ENCODE results near the gene ZNF446.

DNA sequence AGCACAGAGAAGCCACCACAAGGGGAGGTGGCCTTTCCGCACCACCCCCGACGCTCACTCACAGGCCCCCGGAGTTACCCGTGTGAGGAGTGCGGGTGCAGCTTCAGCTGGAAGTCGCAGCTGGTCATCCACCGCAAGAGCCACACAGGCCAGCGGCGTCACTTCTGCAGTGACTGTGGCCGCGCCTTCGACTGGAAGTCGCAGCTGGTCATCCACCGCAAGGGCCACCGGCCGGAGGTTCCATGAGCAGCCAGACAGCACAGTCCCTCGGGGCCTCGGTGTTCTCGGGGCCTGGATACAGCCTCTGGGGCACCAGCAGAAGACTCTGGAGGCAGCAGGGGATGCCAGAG is 4.3 kb downstream of the ZNF446 start:
- TF ChIP-seq, protein P1, sequence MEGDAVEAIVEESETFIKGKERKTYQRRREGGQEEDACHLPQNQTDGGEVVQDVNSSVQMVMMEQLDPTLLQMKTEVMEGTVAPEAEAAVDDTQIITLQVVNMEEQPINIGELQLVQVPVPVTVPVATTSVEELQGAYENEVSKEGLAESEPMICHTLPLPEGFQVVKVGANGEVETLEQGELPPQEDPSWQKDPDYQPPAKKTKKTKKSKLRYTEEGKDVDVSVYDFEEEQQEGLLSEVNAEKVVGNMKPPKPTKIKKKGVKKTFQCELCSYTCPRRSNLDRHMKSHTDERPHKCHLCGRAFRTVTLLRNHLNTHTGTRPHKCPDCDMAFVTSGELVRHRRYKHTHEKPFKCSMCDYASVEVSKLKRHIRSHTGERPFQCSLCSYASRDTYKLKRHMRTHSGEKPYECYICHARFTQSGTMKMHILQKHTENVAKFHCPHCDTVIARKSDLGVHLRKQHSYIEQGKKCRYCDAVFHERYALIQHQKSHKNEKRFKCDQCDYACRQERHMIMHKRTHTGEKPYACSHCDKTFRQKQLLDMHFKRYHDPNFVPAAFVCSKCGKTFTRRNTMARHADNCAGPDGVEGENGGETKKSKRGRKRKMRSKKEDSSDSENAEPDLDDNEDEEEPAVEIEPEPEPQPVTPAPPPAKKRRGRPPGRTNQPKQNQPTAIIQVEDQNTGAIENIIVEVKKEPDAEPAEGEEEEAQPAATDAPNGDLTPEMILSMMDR (IDR thresholded peaks at IDR 0.05; ENCODE audit: low read depth, low read length): no peak
- TF ChIP-seq EZH2phosphoT487 (IDR thresholded peaks at IDR 0.05; ENCODE audit: low read depth): no peak
